Activated naive CD4-positive, alpha-beta T cell treated with anti-CD3 and anti-CD28 coated beads, Interleukin-2, amount 10 ng/mL, durations not matched to agents 7 days and 5 days (primary cell): ENCODE data around the gene SH3TC1.

ENCODE experiments used
- CTCF ChIA-PET: fragments of 350-600 bp; sonication (Branson Sonifier 250); formaldehyde crosslinking; loops from one replicate; lab custom pipeline; 2021; ENCODE audit warnings: antibody characterized with exemption; lab: Charles Lee
- DNase-seq: peaks from one replicate; pipeline ENCODE4 v3.0.0-alpha.2; 2020
- H3K27ac Mint-ChIP-seq: one replicate; pipeline ENCODE4 v1.8.0; 2021; ENCODE audit warnings: mild to moderate bottlenecking, moderate library complexity, mixed read lengths
- H3K27me3 Mint-ChIP-seq: one replicate; pipeline ENCODE4 v1.8.0; 2021; ENCODE audit warnings: mild to moderate bottlenecking, mixed read lengths
- H3K36me3 Mint-ChIP-seq: one replicate; pipeline ENCODE4 v1.8.0; 2021; ENCODE audit warnings: mixed read lengths
- H3K4me1 Mint-ChIP-seq: one replicate; pipeline ENCODE4 v1.8.0; 2021; ENCODE audit warnings: mixed read lengths
- H3K4me3 Mint-ChIP-seq: one replicate; pipeline ENCODE4 v1.8.0; 2021; ENCODE audit warnings: mild to moderate bottlenecking, moderate library complexity, mixed read lengths
- H3K9me3 Mint-ChIP-seq: one replicate; pipeline ENCODE4 v1.8.0; 2021; ENCODE audit warnings: mixed read lengths

SH3TC1 gene

DNA sequence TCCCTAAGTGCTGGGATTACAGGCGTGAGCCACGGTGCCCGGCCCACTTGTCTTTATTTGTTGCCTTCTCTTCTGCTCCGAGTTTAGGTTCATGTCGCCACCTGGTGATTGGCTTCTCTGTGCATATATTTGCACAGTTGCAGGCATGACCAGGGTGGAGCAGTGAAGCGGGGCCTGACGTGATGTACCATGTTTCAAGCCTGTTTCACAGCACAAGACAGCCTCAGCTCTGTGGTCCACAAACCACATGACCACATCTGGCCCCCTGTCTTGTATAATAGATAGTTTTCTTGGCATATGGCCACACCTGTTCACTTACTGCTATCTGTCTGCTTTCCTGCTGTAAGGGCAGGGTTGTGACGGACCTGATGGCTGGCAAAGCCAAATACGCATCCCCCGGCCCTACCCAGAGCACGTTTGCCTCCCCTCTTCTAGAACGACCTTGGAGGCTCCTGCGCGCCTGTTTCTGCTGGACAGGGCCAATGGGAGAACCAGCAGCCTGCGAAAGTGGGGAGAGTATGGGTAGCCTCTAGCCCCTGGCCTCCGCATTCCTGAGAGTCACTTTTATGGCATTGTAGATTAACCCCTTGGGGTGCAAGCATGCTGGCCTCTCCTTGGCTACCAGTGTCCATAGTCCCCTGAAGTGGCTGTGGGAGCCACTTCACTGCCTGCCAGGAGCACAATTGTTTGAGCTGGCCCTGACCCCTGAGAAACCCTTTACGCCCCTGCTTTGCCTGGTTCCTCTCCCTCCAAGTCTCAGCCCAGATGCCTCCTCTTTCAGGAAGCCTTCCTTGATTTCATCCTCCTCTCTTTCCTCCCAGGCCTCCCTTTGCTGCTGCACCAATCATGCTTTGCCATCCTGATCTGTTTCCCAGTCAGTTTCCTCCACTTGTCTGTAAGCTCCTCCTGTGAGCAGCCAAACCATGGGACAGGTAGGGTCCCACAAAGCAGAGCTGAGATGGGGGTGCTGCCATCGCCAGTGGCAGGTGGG lies 6.0 kb upstream of the SH3TC1 start:
- Mint-ChIP-seq H3K4me3 (no peak overlapping the region), H3K4me1 (peaks cover 2% of the 10 kb centered on the region), H3K27me3 (peaks cover 39% of the 10 kb centered on the region), H3K36me3 (no peaks in the 10 kb centered on the region), H3K27ac (peak overlapping the region; percentile 7), H3K9me3 (no peaks in the 10 kb centered on the region)
- CTCF ChIA-PET, result interaction anchor here (2.8 to 3.0 kb wide), 2 partner anchors 16 kb away, joined by 10 to 15 read pairs; no protein-coding TSS in a partner anchor
- peak; percentile 57 for DNase-seq

DNA sequence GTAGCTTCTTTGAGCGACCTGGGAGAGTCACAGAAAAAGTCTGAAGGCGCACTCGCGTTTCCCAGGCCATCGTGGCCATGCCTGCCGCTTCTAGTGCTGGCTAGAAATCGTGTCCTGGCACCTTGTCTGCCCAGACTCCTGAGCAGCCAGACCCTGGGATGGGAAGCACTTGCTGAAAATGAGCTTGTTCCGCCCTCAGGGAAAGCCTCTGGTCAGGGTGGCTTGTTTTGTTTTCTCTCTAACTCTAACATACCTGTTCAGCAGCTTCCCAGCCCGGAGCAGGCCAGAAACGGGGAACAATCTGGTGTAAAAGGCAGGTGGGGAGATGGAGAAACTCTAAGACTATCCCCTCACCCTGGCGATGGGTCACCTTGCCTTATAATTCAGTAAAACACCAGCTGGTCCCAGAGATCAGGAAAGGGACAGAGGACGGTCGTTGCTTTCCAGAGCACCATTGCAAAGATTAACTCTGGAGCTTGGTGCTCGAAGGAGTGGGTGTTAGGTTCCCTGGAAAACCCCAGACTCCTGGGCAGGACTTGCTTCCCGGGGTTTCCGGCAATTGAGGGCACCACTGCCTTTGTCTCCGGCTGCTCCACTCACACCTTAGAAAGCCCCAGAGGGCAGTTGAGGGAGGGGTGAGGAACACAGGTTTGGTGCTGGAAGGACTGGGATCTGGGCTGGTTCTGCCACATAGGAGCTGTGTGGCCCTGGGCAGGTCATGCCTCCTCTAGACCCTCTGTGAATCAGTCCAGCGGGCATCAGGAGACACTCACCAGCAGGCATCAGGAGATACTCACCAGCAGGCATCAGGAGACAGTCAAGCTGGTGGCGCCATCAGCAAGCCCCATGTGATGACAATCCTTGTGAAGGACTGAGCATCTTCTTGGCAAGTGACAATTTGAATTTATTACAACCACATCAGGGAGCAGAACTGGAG lies 4.5 kb upstream of the SH3TC1 start:
- H3K27ac Mint-ChIP-seq, result no peak overlapping the region
- DNase-seq, result no peak
- no peaks in the 10 kb centered on the region for H3K9me3 Mint-ChIP-seq
- no peak overlapping the region for H3K4me3 Mint-ChIP-seq
- CTCF ChIA-PET, result interaction anchor here (0.8 to 2.8 kb wide), 2 partner anchors 18 to 208 kb away, joined by 3 to 10 read pairs; no protein-coding TSS in a partner anchor
- H3K27me3 Mint-ChIP-seq, result peaks cover 38% of the 10 kb centered on the region
- H3K36me3 Mint-ChIP-seq, result no peaks in the 10 kb centered on the region
- H3K4me1 Mint-ChIP-seq, result peaks cover 14% of the 10 kb centered on the region

DNA sequence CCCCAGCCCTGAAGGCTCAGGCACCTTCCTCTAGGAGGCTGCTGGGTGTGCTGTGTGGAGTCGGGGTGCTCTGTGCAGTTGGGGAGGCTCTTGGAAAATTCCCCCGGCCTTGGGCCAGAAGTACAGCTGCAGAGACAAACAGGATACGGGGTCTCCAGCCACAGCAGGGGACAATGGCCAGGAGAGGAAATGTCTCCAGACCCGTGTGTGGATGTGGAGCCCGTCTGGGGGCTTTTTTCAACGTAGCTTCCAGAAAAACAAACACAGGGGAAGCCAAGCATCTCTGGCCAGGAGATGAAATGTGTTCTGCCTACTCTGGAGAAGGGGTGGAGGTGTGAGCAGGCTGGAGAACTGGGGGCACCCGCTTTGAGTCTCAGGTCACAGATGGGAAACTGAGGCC lies 3.7 kb upstream of the SH3TC1 start:
- H3K4me3 Mint-ChIP-seq, result no peak overlapping the region
- H3K4me1 Mint-ChIP-seq, result peaks cover 21% of the 10 kb centered on the region
- CTCF ChIA-PET, result interaction anchor here (2.8 kb wide), 1 partner anchor 19 kb away, joined by 10 read pairs; no protein-coding TSS in a partner anchor
- no peaks in the 10 kb centered on the region for H3K36me3 Mint-ChIP-seq
- H3K27me3 Mint-ChIP-seq, result peaks cover 35% of the 10 kb centered on the region
- DNase-seq, result no peak
- no peak overlapping the region for H3K27ac Mint-ChIP-seq
- no peaks in the 10 kb centered on the region for H3K9me3 Mint-ChIP-seq

DNA sequence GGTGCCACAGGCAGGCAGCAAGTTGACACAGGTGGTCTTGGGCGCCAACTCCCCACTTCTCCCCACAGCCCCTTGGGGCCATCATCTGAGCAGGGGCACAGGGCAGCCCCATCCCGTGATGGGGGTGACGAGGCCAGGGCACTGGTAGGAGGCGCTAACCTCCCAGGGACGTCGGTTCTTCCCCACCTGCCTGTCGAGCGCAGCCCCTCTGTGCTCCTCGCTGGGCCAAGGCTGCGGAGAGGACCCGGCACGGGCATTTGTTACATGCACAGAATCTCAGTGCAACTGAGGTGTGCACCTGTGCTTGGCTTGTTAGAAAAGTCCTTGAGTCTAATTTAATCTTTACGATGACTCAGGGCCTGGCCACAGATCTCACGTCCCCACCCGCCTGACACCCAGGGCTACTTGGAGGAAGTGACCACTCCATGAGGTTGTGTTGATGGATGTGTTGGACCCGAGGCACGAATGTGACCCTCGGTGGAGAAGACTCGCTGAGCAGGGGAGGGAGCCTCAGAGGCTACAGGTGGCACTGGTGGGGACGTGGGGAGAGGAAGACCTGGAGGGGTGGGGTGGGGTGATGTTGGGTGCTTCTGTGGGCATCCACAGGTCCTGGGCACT lies 3.1 kb upstream of the SH3TC1 start:
- peaks cover 35% of the 10 kb centered on the region for H3K27me3 Mint-ChIP-seq
- peaks cover 26% of the 10 kb centered on the region for H3K4me1 Mint-ChIP-seq
- DNase-seq, result no peak
- no peaks in the 10 kb centered on the region for H3K36me3 Mint-ChIP-seq
- H3K4me3 Mint-ChIP-seq, result no peak overlapping the region
- no peak overlapping the region for H3K27ac Mint-ChIP-seq
- H3K9me3 Mint-ChIP-seq, result no peaks in the 10 kb centered on the region
- CTCF ChIA-PET, result interaction anchor here (2.8 kb wide), 1 partner anchor 19 kb away, joined by 10 read pairs; no protein-coding TSS in a partner anchor

DNA sequence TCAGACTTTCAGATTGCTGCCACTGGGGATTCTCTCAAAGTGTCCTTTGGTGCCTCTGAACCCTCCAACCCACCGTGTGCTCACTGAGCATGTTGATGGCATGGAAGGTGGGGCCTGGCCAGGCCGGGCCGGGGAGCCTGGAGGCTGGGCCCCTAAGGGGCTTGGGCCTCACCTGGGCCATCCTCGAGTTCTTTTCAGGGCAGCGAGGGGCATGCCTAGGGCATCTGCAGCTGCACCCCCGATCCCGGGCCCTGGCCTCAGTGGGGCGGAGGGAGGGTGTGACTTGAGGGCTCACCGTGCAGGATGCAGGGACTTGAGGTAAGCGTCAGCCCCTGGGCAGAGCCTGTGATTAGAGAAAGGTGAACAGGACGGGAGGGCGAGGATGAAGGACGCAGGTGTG lies 1.6 kb upstream of the SH3TC1 start:
- DNase-seq, result no peak
- CTCF ChIA-PET, result no interaction called here
- no peaks in the 10 kb centered on the region for H3K36me3 Mint-ChIP-seq
- H3K4me1 Mint-ChIP-seq, result peaks cover 37% of the 10 kb centered on the region
- H3K27ac Mint-ChIP-seq, result no peak overlapping the region
- peaks cover 41% of the 10 kb centered on the region for H3K27me3 Mint-ChIP-seq
- no peaks in the 10 kb centered on the region for H3K9me3 Mint-ChIP-seq
- H3K4me3 Mint-ChIP-seq, result no peak overlapping the region

DNA sequence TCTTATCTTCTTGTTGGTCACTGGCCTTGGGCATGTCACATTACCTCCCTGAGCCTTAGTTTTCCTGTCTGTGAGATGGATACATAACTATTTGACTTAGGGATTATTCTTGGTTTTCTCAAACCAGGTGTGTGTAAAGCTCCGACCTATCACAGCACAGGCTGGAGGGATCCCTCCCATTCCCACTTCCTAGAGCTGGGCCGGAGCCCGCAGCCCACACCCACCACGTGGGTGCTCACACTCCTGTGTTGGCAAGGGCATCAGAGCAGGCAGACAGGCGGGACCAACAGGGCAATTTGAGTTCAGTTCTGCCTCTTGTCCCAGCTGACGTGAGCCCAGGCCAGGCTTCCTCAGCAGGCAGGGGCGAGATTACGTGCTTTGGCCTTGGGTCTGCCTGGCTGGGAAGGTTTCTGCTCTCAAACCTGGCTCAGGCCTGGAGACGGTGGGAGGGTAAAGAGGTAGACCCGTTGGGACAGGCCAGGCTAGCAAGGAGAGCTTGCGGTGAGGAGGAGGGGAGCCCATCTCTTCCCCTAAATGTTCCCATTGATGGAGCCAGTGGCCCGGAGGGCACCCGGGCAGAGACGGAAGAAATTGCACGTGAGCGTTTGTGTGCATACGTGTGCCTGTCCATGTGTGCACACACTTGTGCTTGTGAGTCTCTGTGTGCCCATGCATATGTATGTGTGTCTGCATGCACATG lies 734 bp upstream of the SH3TC1 start:
- CTCF ChIA-PET, result interaction anchor here (1.4 to 1.6 kb wide), 2 partner anchors 22 to 27 kb away, joined by 5 to 8 read pairs; no protein-coding TSS in a partner anchor
- no peak for DNase-seq
- Mint-ChIP-seq H3K9me3 (no peaks in the 10 kb centered on the region), H3K4me1 (peaks cover 37% of the 10 kb centered on the region), H3K36me3 (no peaks in the 10 kb centered on the region), H3K27ac (peak overlapping the region; percentile 87), H3K4me3 (peak overlapping the region; percentile 86), H3K27me3 (peaks cover 36% of the 10 kb centered on the region)

DNA sequence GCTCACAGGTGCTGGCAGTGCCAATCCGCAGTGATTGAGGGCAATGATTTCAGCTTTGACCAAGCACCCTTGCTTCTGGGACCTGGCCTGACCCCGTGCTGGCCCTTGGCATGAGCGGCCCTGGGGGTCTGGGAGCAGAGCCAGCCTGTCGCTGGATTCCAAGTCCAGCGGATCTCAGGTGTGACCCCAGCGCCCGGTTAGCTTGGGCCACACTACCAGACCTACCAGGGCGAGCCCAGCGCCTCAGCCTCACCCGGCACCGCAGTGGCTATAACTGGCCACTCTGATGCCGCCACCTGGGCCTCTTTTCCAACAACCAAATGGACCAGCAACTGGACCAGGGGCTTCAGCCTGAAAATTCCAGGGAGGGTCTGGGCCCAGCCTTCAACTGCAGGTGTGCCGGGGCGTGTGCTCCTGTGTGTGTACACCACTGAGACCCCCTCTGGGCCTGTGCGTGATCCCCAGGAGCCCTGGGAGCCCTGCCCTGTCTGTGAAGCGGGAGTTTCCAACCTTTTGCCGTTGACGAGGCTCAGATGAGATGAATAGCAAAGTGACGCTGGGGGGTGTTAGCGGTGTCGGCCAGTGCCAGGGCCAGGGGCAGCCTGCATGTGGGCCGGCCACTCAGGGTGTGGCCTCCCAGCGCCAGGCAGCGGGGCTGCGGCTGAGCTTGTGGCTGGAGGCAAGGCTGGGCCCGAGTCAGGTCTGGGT lies 658 bp downstream of the SH3TC1 start:
- H3K4me1 Mint-ChIP-seq, result peaks cover 37% of the 10 kb centered on the region
- peak overlapping the region; percentile 79 for H3K27ac Mint-ChIP-seq
- no peaks in the 10 kb centered on the region for H3K36me3 Mint-ChIP-seq
- CTCF ChIA-PET, result interaction anchor here (1.3 to 1.6 kb wide), 3 partner anchors 23 to 40 kb away, joined by 3 to 8 read pairs (median 5); no protein-coding TSS in a partner anchor
- peak overlapping the region; percentile 86 for H3K4me3 Mint-ChIP-seq
- H3K9me3 Mint-ChIP-seq, result no peaks in the 10 kb centered on the region
- peak; percentile 40 for DNase-seq
- peaks cover 22% of the 10 kb centered on the region for H3K27me3 Mint-ChIP-seq

DNA sequence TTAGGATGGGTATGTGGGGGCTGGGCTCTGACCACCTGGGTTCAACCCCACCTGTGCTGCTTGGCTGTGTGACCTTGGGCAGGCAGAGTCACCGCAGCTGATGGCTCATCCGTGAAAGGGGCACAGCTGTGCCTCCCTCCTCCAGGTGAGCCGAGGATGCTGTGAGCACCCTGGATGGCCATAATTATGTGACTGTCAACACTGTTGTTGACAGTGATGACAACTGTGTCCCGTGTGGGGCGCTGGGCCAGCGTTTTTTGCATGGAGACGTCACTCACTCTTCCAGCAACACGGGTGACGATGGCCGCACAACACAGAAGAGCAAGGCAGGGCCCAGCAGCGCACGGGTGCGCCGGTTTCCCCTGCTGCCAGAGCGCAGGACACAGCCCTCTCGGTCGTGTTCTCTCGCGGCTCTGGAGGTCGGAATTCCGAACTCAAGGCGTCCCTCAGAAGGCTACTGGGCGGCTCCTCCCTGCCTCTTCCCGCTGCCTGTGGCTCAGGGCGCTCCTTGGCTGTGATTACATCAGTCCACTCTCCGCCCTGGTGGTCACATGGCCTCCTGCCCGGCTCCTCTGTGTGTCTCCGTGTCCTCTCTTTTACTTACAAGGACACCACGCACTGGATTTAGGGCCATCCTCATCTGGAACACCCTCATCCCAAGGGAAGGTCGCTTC lies 1.3 kb downstream of the SH3TC1 start:
- peaks cover 16% of the 10 kb centered on the region for H3K27me3 Mint-ChIP-seq
- CTCF ChIA-PET, result interaction anchor here (1.3 kb wide), 2 partner anchors 41 to 42 kb away, joined by 3 read pairs; no protein-coding TSS in a partner anchor
- peak overlapping the region; percentile 79 for H3K27ac Mint-ChIP-seq
- H3K4me3 Mint-ChIP-seq, result peak overlapping the region; percentile 86
- peaks cover 37% of the 10 kb centered on the region for H3K4me1 Mint-ChIP-seq
- DNase-seq, result peak; percentile 57
- no peaks in the 10 kb centered on the region for H3K9me3 Mint-ChIP-seq
- no peaks in the 10 kb centered on the region for H3K36me3 Mint-ChIP-seq

DNA sequence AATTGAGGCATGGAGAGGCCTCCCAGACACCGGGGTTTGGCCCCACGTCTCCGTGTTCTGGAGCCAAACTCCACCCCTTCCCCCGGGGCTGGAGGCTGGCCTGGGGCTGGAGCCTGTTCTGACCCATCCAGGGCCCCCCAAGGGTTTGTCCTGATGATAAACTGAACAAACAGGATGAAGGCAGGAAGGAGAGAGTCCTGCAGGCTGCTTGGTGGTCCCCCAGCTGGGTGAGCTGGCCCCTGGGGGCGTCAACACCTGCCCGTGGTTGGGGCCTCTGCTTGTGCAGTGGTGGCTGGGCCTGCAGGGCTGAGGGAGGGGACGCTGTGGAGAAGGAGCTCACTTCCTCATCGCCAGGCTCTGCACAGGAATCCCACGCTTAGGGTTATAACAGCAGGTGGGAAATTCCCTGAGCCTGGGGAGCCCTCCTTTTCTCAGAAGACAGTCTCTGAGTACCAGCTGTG lies 2.3 kb downstream of the SH3TC1 start:
- peak; percentile 58 for DNase-seq
- Mint-ChIP-seq H3K9me3 (no peaks in the 10 kb centered on the region), H3K4me3 (peak overlapping the region; percentile 86), H3K36me3 (no peaks in the 10 kb centered on the region), H3K27me3 (peaks cover 10% of the 10 kb centered on the region), H3K27ac (peak overlapping the region; percentile 37), H3K4me1 (peaks cover 42% of the 10 kb centered on the region)
- CTCF ChIA-PET, result interaction anchor here (1.3 kb wide), 2 partner anchors 25 to 41 kb away, joined by 3 to 10 read pairs; no protein-coding TSS in a partner anchor

DNA sequence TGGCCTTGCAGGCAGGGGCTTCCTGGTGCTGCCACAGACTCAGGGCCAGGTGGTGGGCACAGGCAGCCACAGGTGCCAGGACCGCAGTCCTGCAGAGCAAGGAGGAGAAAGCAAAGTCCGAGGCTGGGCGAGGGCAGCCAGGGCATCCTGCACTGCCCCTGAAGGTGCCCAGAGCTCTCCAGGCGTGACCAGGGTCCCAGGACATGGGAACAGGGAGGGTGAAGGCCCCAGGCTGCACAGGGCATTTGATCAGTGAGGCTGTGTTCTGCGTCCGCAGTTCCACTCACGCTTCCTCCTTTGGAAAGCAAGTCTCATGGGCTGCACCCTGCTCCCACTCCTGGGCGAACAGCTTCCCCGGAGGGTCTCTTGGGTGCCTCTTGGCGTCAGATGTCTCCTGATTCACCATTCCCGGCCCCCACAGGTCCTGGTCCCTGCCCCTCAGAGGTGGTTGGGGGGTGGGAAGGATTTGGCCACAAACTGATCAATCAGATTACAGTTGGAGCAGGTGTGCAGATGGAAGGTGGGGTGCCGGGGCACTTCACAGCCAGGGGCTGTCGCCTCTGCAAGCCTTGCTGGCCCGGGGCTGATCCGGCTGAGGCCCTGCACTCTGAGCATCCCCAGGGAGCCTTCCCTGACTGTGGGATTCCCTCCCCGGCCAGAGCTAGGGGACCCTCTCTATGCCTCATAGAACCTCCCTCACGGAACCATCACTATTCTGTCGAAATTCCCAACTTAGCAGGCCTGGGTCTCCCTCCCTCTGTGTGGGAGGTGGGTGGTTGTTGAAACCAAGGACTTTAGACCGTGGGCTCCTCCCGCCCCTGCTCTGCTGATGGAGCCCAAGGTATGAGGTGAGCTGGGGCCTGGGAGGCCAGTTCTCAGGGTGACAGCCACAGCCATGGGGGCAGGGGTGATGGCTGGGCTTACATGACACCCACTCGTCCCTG lies 3.3 kb downstream of the SH3TC1 start:
- CTCF ChIA-PET, result interaction anchor here (1.3 kb wide), 2 partner anchors 26 to 40 kb away, joined by 3 to 10 read pairs; no protein-coding TSS in a partner anchor
- Mint-ChIP-seq H3K4me1 (peaks cover 44% of the 10 kb centered on the region), H3K36me3 (no peaks in the 10 kb centered on the region), H3K27me3 (peaks cover 6% of the 10 kb centered on the region), H3K9me3 (no peaks in the 10 kb centered on the region), H3K27ac (peak overlapping the region; percentile 45), H3K4me3 (no peak overlapping the region)
- DNase-seq, result no peak

DNA sequence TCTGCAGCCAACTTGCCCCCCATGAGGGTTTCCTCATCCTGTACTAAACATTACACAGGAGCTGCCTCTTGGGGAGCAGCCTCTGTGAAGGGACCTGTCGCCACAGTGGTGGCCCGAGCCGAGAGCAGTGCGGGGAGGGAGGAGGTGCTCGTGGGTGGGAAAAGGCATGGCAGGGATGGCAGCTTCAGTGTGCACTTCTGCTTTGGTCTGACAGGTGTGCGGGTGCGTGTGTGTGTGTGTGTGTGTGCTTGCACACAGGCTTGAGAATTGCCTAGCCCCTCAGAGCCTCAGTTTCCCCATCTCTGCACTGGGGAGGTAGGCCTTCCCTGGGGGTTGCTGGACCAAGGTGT lies 3.9 kb downstream of the SH3TC1 start:
- peaks cover 41% of the 10 kb centered on the region for H3K4me1 Mint-ChIP-seq
- DNase-seq, result no peak
- no peak overlapping the region for H3K27ac Mint-ChIP-seq
- CTCF ChIA-PET, result no interaction called here
- no peaks in the 10 kb centered on the region for H3K9me3 Mint-ChIP-seq
- no peak overlapping the region for H3K4me3 Mint-ChIP-seq
- no peaks in the 10 kb centered on the region for H3K36me3 Mint-ChIP-seq
- peaks cover 6% of the 10 kb centered on the region for H3K27me3 Mint-ChIP-seq
